ENCODE results near the gene NCLN. TPM values are rescaled to one million over a fixed set of nuclear protein-coding genes. Genes with fewer than 3 reads are reported as not detected.
"Not testable (repeated sequence)": the region's sequence is repeated elsewhere in the genome, so short reads cannot be mapped to it uniquely, and the experiment has no call there.

Gene NCLN
- total RNA-seq, 1 experiment from 2014 or later, result 68.5 TPM

DNA sequence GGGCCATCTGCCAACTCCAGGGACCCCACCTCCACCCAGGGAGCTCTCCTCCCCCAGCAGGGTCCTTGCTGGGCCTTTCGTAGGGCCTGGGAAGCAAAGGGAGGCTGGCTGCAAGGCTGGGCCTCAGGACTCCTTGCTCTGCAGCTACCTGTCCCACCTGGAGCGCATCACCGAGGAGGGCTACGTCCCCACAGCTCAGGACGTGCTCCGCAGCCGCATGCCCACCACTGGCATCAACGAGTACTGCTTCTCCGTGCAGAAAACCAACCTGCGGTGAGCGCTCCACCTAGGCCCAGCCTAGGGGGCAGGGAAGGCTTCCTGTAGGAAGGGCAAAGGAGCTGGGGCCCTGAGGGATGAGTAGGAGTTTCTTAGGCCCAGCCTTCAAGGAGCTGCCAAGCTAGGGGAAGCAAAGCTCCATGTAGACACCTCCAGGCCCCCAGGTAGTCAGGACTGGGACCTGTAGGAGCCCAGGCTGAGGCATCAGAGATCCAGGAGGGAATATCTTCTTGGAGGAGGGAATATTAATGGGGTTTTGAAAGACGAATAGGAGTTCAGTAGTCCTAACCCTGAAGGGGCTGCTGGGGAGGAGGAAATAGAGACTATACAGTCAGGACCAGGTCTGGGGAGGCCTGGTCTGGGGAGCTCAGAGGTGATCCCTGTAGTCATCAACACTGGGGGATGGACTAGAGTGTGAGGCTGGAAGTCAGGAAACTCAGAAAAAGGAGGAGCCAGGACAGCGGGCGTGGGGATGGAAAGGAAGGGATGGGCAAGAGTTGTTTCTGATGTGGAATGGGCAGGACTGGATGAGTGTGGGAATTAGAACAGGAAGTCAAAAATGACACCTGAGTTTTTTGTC, 33.9 kb upstream of the NCLN start:
- H3K4me3 ChIP-seq, result no peak overlapping the region
- no peaks in the 10 kb centered on the region for H3K36me3 ChIP-seq
- no peaks in the 10 kb centered on the region for H3K27me3 ChIP-seq
- H3K9me3 ChIP-seq, result no peaks in the 10 kb centered on the region
- no peak for DNase-seq

DNA sequence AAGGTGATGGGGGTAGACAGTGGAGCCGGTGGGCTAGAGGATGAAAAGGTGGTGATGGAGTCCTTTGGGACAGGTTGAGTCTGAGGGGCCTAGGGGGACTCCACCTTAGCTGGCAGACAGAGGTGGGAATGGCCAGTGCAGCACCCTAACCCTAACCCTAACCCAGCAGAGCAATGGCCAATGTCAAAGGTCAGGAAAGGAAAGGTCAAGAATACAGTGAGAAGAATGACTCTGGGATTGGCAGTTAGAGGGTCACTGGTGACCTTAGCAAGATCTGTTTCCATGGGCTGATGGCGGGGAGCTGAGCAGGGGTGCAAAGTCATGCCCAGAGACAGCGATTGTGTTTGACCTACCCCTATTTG, 33.3 kb upstream of the NCLN start:
- H3K4me3 ChIP-seq, result no peak overlapping the region
- no peak for DNase-seq
- no peaks in the 10 kb centered on the region for H3K9me3 ChIP-seq
- no peaks in the 10 kb centered on the region for H3K27me3 ChIP-seq
- H3K36me3 ChIP-seq, result no peaks in the 10 kb centered on the region

GRCh38 chr19:3153286-3154230, 32.2 kb upstream of the NCLN start:
- Histone ChIP-seq H3K9me3 (no peaks in the 10 kb centered on the region), H3K27me3 (no peaks in the 10 kb centered on the region), H3K4me3 (no peak overlapping the region), H3K36me3 (no peaks in the 10 kb centered on the region)
- no peak for DNase-seq

GRCh38 chr19:3154447-3154846, 31.3 kb upstream of the NCLN start:
- not testable (repeated sequence) for H3K36me3 ChIP-seq, DNase-seq, H3K27me3 ChIP-seq, H3K4me3 ChIP-seq, H3K9me3 ChIP-seq

GRCh38 chr19:3154957-3155736, 30.6 kb upstream of the NCLN start:
- H3K4me3 ChIP-seq, result no peak overlapping the region

GRCh38 chr19:3157096-3157845, 28.5 kb upstream of the NCLN start:
- H3K9me3 ChIP-seq, result no peaks in the 10 kb centered on the region
- no peak for DNase-seq
- no peaks in the 10 kb centered on the region for H3K36me3 ChIP-seq
- H3K27me3 ChIP-seq, result no peaks in the 10 kb centered on the region
- no peak overlapping the region for H3K4me3 ChIP-seq

More at GRCh38 chr19:3154957-3155736, 30.6 kb upstream of the NCLN start:
- Histone ChIP-seq H3K36me3 (no peaks in the 10 kb centered on the region), H3K27me3 (no peaks in the 10 kb centered on the region), H3K9me3 (no peaks in the 10 kb centered on the region)
- DNase-seq, result peak; percentile 78

- H3K4me3 ChIP-seq, result no peak overlapping the region
- no peaks in the 10 kb centered on the region for H3K36me3 ChIP-seq
- DNase-seq, result no peak
- H3K9me3 ChIP-seq, result no peaks in the 10 kb centered on the region
- H3K27me3 ChIP-seq, result no peaks in the 10 kb centered on the region
Measured at GRCh38 chr19:3159565-3159964, 26.2 kb upstream of the NCLN start.

DNA sequence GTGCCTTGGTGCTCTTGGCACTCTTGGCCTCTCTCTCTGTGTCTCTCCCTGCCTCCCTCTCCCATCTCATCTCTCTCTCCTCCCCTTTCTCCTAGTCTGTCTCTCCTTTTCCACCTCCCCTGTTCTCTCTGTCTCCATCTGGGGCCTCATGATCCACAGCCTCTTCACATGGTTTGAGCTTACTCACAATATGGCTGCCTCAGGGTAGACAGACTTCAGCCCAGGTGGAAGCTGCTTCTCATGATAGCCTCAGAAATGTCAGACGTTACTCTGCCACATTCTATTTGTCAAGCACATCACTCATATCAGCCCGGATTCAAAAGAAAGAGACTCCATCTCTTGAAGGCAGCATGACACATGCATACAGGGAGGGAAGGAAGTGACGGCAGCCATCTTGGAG, 25.5 kb upstream of the NCLN start:
- Histone ChIP-seq H3K36me3 (no peaks in the 10 kb centered on the region), H3K4me3 (no peak overlapping the region), H3K27me3 (no peaks in the 10 kb centered on the region), H3K9me3 (no peaks in the 10 kb centered on the region)
- DNase-seq, result no peak

- no peaks in the 10 kb centered on the region for H3K9me3 ChIP-seq
- H3K36me3 ChIP-seq, result no peaks in the 10 kb centered on the region
- no peaks in the 10 kb centered on the region for H3K27me3 ChIP-seq
- H3K4me3 ChIP-seq, result no peak overlapping the region
- no peak for DNase-seq
Measured at GRCh38 chr19:3161453-3161852, 24.3 kb upstream of the NCLN start.

- Histone ChIP-seq H3K9me3 (no peaks in the 10 kb centered on the region), H3K27me3 (no peaks in the 10 kb centered on the region), H3K4me3 (no peak overlapping the region), H3K36me3 (no peaks in the 10 kb centered on the region)
- no peak for DNase-seq
Measured at GRCh38 chr19:3162418-3163229, 23.1 kb upstream of the NCLN start.

GRCh38 chr19:3163230-3163886, 22.4 kb upstream of the NCLN start:
- peak; percentile 30 for DNase-seq
- no peaks in the 10 kb centered on the region for H3K36me3 ChIP-seq
- no peaks in the 10 kb centered on the region for H3K27me3 ChIP-seq
- H3K9me3 ChIP-seq, result no peaks in the 10 kb centered on the region
- no peak overlapping the region for H3K4me3 ChIP-seq

GRCh38 chr19:3163943-3164342, 21.8 kb upstream of the NCLN start:
- H3K36me3 ChIP-seq, result no peaks in the 10 kb centered on the region
- H3K27me3 ChIP-seq, result no peaks in the 10 kb centered on the region
- no peaks in the 10 kb centered on the region for H3K9me3 ChIP-seq
- H3K4me3 ChIP-seq, result no peak overlapping the region
- DNase-seq, result no peak

DNA sequence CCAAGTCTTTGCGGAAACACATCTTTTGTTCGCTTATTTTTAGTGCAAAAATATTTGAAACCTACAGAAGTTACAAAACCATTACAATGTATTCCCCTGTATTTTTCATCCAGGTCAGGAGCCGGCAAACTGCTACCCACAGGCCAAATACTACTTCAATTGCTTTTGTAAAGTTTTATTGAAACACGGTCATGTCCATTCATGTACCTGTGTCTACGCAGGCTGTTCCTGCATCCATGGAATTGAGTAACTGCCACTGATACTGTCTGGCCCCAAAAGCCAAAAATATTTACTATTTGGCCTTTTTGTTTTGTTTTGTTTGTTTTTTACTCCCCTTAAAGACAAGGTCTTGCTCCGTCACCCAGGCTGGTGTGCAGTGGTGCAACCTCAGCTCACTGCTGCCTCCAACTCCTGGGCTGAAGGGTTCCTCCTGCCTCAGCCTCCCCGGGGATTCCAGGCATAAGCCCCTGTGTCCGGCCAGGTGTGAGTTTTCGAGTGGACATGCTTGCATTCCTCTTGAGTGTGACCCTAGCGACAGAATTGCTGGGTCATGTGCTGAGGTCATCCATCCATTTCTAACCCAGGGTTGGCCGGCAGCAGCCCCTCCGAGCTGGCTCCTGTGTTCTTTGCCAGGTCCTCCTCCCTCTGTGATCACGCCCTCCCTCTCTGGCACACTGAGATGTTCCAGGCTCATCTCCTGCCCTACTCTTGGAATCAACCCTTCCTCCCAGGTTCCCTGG, 18.0 kb upstream of the NCLN start:
- no peak for DNase-seq
- H3K36me3 ChIP-seq, result no peaks in the 10 kb centered on the region
- H3K27me3 ChIP-seq, result no peaks in the 10 kb centered on the region
- no peaks in the 10 kb centered on the region for H3K9me3 ChIP-seq
- H3K4me3 ChIP-seq, result no peak overlapping the region

GRCh38 chr19:3171894-3172672, 13.6 kb upstream of the NCLN start:
- no peaks in the 10 kb centered on the region for H3K36me3 ChIP-seq
- DNase-seq, result no peak
- no peaks in the 10 kb centered on the region for H3K9me3 ChIP-seq
- no peaks in the 10 kb centered on the region for H3K27me3 ChIP-seq
- H3K4me3 ChIP-seq, result no peak overlapping the region
